HG03439 (cell line): ENCODE results near the gene DEXI.
"Not testable (repeated sequence)": the region's sequence is repeated elsewhere in the genome, so short reads cannot be mapped to it uniquely, and the experiment has no call there.

Source experiments
- ATAC-seq: cut with Tn5 transposase; IDR thresholded peaks from one replicate; pipeline ENCODE4 v1.9.1; 2021; ENCODE audit warnings: mild to moderate bottlenecking, moderate library complexity; ENCODE audit not compliant: unreplicated experiment

Gene DEXI

DNA sequence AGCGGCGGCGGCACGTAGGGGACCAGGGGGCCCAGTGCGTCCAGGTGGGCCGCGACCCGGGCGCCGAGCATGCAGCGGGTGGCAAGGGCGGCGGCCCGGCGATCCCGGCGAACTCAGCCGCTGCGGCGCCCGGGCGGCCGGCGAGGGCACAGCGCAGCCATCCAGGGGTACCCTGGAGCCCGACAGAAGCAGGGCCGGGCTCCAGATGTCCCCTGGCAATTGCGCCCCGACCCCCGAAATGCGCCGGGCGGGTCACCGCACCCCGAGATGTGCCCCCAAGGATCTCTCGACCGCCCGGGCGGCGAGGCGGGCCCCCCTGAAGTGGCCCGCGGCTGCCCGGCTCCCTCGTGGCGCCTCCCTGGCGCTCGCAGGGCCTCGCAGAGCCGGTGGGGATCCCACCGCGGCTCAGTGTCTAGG lies 325 bp downstream of the DEXI start:
- ATAC-seq: not testable (repeated sequence)

DNA sequence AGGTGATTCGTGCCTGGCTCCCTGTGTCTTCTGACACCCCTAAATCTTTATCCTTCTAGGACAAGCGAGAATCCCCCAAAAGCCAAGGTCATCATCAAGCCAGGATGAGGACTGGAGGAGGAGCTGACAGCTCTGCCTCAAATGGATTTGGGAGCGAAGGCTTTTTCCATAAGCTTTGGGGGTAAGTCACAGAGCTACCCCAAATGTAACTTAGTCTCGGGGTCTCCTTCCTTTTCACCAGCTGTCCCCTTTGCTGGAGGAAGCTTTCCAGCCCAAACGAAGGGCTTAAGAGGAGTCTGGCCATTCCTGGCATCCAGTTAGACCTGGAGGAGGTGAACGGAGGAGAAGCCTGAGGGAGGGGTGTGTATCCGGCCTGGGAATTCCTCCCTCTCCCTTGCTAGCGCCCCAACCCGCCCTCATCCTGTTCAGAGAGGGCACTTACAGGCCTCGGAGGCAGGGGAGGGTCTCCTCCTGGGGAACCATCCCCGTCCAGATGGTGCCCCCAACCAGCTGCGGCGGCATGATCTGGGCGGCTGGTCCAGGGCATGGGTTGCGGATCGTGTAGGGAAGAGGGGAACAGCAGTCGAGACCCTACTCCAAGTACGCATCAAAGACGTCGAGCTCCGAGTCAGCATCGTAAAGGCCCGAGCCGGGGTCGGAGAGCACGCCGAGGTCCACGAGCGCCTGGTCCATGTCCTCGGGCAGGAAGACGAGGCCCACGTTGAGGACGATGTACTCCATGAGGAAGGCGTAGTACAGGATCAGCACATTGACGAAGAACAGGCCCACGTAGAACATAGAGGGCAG lies 938 bp downstream of the DEXI start:
- no peak for ATAC-seq

DNA sequence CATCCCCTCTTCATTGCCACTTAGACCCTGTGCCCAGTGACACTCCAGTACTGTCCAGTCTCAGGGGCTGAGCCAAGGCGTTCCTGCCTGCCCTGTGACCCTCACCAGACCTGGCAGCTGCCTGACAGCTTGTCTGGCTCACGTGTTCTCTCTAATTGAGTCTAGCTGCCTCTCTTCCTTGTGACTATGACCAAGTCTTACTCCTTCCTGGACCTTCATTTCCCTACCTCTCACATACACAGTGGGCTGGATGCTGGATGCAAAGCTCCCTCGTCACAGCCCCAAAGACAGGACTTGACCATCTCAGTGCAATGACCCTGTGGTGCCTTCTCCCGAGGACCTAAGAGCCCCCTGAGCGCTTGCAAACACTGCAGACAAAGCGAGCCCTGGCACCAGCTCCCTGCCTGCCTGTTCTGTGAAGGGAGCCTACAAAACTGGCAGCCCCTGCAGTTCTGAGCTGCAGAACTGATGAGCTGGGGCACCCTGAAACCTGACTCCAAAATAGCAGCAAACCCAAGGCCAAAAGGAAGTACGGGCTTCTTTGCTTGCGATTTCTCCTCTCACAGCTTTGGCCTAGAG lies 1.7 kb downstream of the DEXI start:
- ATAC-seq: no peak

DNA sequence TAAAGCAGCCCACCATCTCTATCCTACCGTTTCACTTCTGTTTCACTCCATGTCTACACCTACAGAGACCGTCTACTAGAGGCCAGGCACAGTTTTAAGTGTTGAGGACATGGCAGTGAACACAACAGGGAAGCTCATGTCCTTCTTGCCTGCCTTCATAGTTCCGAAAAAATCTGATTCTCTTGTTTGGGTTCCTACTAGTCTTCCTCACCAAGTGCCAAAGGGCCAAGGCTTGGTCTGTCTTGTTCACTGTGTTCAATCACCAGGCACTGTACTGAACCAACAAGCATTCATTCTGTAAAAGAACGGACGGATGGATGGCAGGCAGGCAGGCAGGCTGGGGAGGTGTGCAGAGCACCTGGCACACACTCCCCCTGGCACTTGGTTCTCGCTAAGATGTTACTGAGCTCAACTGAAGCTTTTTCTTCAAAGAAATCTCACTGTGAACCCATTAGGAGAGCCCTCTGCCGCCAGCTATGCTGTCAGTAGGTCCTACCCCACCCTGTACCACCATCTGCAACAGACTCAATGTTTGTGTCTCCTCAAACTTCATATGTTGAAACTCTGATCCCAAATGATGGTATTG lies 2.5 kb downstream of the DEXI start:
- no peak for ATAC-seq

DNA sequence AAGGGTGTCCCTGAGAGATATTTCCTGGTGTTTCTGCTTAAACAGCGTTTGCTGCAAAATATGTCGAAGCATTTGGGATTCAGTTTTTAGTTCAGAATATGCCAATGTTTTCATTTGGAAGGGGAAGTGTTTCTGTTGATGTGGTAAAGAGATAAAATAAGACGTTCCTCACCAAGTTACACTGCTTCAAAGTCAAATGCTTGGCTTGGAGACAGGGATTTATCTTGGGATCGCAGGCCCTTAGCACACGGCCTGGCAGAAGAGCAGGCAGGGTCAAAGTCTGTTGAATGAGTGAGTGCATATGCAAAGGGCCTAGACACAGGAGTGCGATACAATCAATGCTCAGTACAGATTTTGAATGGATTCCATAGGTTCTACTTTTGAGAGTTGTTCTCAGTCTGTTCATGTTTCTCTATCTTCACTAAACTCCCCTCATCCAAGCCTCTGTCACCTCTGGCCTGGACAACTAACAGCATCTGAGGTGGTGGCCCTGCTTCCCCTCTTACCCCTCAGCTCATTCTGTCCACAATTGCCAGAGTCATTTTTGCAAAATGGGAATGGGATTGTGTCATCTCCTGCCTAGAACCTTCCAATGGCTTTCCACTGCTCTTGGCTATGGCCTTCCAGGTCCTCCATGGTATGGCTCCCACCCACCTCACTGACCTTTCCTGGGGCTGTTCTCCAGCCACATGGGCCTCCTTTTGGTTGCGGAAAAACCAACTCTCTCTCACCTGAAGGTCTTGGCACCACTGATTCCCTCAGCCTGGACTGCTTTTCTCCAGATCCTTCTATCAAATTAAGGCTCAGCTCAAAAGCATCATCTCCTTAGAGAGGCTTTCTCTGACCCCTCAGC lies 3.2 kb downstream of the DEXI start:
- no peak for ATAC-seq

DNA sequence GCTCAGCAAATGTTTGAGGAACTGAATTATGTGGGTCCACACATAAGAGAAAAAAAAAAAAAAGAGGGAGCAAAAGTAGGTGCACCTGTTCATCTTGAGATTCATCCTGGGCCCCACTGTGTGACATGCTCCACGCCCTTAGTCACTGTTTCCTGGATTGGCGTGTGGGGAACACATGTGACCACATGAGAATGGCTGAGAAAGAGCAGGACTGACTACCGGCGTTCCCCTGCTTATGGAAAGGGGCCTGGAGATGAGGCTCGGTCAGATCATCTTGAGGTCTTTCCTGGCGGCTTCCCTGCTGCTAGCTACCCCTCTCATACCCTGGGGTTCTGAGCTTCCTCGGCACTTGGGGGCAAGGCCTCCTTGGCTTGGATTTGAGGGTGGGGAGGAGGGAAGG lies 3.9 kb downstream of the DEXI start:
- ATAC-seq: no peak

DNA sequence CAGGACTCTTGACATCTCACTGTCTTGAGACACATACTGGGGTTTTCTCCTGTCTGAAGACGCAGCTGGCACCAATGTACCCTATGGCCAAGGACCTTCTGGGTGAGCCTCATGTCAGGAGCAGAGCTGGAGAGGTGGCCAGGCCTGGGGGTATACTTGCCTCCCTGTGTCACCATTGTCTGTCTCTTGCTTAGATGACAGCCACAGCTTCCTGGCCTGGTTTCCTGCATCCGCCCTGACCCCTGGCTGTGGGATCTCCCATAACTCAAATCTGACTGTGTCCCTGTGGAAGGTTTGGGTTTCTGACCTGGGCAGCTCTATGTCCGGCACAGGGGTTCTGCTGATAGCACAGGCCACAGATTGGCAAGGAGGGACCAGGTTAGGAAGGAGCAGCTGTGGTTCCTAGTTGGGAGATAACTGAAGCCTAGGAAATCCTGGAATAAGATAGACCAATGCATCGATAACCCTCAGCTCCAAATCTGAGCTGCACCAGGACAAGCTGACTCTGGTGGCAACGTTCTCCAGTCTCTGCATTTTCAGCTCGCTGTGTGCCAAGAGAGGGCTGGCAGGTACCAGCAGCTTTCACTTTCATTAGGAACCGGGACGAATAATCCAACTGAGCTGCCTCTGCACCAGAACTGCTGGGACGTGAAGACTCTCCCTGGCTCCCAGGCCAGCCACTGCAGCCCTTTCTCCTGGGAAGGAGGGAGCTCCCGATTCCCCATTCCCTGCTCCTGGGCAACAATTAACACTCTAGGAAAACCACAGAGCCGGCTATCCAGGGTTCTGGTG lies 5.0 kb downstream of the DEXI start:
- ATAC-seq: no peak

DNA sequence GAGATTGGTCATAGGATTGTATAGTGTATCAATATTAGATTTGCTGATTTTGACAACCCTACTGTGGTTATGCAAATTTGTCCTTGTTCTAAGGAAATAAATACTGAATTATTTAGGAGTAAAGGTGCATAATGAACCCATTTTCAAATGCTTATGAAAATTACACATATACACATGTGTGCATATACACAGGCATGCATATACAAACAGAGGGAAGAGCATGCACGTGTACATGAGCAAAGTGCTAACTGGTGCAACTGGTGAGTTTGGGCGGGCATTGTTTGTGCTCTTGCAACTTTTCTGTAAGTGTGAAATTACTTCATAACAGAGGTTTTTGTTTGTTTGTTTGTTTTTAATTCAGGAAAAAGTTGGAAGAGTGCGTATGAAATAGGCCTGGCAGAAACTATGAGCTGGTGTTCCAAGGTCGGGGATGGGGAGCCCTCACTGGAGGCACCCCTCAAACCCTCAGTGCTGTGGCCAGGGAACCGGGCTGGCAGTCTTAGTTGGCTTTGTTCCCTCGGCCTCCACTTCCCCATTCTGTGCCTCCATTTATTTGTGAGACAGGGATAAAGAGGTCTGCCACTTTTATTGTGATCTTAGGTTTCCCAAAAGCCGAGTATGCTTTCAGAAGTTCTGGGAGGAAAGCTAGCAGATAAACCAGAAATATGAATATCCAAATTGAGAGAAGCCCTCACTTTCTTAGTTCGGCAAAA lies 5.8 kb downstream of the DEXI start:
- no peak for ATAC-seq

DNA sequence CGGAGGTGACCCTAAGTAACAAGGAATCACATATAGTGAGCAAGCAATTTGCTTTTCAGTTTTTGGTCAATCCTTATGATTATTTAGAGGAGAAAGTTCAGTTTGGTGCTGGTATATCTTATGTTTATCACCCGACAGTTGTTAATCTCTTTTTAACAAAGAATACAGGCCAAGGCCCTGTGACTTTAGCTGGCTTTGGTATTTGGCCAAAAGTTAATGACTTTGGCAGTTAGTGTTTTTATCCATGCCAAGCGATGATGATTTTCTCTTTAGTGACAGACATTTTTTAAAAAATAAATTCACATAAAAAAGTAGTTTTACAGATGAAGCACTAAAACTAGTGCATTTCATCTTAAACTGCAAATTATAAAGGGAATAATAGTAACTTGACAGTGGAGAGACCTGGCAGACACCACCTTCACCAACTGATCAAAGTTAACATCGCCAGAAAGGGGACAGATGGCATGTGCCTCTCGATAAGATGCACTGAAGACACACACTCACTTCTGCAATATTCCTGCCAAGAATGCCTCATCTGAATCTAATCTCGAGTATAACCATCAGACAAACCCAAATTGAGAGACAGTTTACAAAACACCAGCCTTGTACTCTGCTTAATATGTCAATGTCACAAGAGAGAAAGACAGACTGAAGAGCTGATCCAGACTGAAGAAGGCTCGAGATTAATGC lies 6.9 kb downstream of the DEXI start:
- no peak for ATAC-seq

DNA sequence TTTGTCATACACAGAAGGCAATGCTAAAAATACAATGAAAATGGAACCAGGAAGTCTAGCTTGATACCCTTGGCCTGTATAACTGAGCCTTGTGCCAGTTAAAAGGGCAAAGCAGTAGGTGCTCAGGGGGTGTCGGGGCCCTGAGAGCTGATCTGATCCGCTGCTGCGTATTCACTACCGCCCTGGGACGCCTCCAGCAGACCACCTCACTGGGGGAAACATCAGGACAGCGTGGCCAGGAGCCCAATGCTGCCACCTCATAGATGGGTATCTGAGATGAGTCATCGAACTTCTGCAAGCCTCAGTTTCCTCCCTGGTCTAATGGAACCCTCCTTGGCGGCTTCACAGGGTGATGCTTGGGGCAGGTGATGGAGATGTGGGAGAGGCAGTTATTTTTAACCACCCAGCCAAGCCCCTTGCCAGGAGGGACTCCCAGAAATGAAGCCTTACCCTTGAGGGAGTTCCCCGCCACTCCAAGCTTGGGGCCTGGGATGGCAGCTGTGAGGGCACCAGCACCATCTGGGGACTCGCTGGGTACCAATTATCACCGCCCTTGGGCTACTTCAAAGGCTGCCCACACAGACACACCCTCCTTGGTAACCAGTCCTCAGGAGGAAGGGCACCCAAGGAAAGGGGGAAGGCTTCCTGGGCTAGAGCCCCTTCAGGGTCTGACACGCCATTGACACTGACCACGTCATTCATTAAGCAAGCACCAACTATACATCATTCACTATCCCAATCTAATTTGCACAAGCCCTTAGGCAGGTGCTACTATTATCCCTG lies 7.8 kb downstream of the DEXI start:
- ATAC-seq: no peak

DNA sequence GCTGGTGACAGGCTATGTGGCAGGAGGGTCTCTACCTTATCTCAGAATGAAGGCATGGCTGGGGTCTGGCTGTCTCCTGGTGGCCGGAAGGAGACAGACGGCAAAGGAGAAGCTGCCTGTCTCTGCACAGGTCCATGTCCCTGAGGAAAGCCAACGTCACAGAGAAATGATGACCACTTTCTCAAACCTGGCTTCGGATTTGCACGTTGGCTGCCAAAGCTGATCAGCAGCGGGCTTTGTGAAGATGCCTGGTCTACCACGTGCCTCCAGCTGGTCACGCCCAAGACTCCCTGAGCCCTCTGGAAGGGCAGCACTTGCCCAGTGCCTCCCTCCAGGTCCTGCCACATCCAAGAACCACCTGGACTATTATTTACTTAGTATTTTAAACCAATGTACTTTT lies 8.4 kb downstream of the DEXI start:
- ATAC-seq: no peak

DNA sequence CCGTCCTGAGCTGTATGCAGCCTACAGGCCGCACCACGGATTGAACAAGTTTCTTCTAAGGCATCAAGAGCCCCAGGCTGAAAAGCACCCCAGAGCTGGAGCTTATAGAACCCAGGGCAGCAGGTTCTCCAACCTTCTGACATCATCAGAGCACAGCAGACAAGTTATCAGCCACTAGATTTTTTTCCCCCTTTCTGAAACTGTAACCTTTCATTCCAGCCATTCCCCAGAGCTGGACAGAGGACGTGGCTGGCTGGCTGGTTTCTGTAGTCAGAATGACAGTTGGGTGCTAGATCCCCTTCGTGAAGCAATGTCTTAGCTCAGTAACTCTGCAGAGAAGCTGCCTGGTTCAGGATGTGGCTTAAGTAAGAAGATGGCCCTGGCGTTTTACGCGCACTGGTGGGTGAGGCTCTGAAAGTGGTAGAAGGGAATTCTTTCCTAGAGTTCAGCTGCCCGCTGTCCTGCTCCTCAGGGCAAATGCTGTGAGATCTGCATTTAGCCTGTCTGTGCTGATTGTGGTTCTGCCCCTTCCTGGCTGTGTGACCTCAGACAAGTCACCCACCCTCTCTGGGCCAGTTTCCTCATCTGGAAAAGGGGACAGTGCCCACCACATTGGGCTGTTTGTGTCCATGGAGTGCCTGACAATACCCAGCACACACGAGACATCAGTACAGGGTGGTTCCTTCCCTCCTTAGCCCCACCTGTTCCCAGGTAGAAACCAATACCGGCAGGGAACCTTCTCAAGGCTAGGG lies 9.1 kb downstream of the DEXI start:
- no peak for ATAC-seq

DNA sequence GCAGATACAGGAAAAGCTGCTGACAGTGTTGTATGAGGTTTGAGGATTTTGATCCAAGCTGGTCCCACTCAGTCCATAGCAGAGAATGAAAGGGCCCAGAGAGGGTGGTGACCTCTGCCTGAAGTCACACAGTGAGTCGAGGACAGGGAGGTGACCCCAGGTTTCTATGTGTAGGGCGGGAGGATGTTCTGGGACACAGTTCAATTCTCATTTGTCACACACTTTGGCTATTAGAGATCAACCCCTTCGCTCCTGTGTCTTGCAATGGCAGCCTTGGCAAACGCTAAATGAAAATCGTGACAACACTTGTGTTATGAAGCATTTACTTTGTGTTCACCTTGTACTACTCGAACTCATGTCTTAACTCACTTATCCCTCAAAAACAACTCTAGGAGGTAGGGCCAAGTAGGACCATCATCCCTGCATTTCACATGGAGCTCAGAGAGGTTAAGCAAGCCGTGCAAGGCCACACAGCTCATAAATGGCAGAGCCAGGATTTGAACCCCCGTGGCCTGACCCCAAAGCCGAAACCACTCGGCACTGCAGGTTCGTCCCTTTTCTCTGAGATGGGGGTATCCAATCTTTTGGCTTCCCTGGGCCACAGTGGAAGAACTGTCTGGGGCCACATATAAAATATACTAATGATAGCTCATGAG lies 10.2 kb downstream of the DEXI start:
- no peak for ATAC-seq

DNA sequence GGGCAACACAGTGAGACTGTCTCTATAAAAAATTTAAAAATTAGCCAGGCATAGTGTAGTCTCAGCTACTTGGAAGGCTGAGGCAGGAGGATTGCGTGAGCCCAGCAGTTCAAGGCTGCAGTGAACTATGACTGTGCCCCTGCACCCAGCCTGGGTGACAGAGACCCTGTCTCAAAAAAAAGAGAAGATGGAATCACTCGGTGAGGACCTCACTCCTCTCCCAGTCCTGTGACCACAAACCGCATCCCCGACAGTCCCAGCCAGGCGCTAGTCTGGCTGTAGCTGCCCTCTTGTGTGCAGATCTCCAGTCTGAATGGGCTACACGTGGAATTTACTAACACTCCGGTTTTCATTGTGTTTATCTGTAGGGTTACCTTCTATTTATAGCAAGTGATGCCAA lies 11.1 kb downstream of the DEXI start:
- no peak for ATAC-seq

DNA sequence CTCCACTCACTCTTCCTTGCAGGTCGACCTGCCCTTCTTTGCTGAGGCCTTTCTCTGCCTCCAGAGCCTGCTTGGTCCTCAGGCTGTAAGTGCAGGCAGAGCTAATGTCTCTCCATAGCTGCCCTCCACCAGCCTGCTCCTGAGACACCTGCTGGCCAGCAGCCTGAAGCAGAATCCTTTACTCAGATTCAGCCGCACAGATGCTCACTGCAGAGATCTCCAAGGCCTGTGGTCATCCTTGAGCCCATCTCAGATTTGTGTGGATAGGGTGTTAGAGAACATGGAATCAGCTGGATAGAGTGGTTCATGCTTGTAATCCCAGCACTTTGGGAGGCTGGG lies 11.5 kb downstream of the DEXI start:
- no peak for ATAC-seq

DNA sequence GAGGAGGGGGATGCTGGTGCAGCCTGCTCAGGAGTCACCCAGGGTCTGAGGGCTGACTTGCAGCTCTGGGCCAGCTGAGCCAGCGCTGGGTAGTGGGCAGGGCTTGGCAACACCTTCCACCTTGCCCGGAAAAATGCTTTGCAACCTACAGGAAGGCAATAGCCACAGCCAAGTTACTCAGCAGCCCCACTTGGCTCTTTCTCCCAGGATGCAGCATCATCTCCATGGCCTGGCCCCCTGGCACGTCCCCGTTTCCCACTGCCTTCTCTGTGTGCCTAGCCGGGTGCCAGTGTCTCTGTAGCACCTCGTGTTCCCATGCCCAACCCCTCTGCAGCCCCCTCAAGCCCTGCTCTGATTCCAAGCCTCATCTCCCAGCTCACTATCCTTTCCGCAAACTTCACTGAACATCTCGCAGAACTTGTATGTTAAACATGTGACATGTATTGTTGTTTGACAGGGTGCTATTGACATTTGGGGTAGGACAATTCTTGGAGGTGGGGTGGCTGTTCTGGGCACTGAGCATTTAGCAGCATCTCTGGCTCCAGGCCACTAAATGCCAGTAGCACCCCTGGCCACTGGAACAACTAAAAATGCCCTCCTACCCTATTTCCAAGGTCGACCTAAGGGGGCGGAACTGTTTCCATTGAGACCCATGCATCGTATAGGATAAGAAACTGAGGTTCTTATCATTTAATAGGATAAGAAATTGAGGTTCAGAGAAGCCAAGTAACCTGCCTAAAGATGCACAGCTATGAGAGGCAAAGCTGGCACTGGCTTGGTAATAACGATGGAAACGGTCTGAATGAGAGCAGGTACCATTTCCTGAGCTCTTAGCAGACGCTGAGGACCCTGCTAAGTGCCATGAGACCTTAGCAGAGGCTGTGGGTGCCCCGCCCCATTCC lies 12.2 kb downstream of the DEXI start:
- ATAC-seq: no peak

DNA sequence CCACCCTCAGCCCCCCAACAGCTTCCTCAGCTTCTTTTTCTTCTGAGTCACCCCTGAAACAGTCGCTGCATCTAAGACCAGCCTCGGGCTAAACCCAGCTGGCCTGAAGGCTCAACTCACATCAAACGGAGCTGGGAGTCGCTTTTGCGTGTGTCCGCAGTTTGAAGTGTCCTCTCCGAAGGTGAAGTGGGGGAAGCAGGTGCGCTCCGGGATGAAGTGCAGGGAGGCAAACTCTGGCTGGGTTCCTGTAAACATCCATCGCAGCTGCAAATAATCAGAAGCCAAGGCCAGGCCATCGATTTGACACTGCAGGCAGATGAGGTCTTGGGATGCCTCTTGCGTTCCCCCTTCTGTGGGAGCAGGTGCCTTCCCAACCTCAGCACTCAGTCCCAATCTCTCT lies 13.2 kb downstream of the DEXI start:
- not testable (repeated sequence) for ATAC-seq
